Body of pancreas (tissue), 4 donors: ENCODE measurements around the gene HMMR.

Experiments
- CTCF ChIP-seq, 7 experiments: fragments of 450-650 bp in 4 of 7; fragments of 200-600 bp in 3 of 7; sonication (generic) in 3 of 7; IDR thresholded peaks; one replicate each; pipeline ENCODE4 v1.5.1; 2016 to 2019; ENCODE audit warnings: antibody characterized with exemption in 7 of 7
- POLR2A ChIP-seq, 3 donors: fragments of 450-650 bp; IDR thresholded peaks; one replicate each; pipeline ENCODE4 v1.6.1; 2016; ENCODE audit warnings: antibody characterized with exemption in 3 of 3, mild to moderate bottlenecking in 2 of 3

GRCh38 chr5:163496286-163496685 lies 35.9 kb downstream of the HMMR start:
- no peak for TF ChIP-seq CTCF (IDR thresholded peaks at IDR 0.05)
- no peak for TF ChIP-seq POLR2A (IDR thresholded peaks at IDR 0.05)
